Measurements from ENCODE around the gene MEGF11. TPM values are rescaled to one million over a fixed set of nuclear protein-coding genes. Genes with fewer than 3 reads are reported as not detected.

Gene MEGF11
- total RNA-seq, 2 donors from 2014 or later, result not detected

DNA sequence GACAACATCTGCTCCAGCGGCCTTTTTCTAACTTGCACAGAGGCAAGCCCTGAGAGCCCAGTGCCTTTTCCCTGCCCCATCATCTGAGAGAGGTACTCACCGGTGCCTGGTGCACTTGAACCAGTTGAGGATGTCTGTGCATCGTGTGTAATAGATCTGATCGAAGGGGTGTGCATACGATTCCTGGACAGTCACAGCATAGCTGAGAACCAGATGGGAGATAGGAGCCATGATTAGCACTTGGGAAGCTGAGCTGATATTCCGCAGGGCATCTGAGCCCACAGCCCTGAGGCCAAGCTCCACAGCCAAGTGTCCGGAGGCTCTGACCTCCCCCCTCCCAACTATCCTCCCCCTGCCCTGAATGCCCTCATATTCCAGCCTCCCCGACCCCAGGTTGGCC lies 129.8 kb downstream of the MEGF11 start:
- no peaks in the 10 kb centered on the region for H3K36me3 ChIP-seq
- H3K4me3 ChIP-seq, result no peak overlapping the region
- TF ChIP-seq POLR2AphosphoS5 (IDR thresholded peaks at IDR 0.05), result no peak
- no peak for TF ChIP-seq POLR2A (IDR thresholded peaks at IDR 0.05)
- TF ChIP-seq, protein P1, sequence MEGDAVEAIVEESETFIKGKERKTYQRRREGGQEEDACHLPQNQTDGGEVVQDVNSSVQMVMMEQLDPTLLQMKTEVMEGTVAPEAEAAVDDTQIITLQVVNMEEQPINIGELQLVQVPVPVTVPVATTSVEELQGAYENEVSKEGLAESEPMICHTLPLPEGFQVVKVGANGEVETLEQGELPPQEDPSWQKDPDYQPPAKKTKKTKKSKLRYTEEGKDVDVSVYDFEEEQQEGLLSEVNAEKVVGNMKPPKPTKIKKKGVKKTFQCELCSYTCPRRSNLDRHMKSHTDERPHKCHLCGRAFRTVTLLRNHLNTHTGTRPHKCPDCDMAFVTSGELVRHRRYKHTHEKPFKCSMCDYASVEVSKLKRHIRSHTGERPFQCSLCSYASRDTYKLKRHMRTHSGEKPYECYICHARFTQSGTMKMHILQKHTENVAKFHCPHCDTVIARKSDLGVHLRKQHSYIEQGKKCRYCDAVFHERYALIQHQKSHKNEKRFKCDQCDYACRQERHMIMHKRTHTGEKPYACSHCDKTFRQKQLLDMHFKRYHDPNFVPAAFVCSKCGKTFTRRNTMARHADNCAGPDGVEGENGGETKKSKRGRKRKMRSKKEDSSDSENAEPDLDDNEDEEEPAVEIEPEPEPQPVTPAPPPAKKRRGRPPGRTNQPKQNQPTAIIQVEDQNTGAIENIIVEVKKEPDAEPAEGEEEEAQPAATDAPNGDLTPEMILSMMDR (IDR thresholded peaks at IDR 0.05), result no peak
- 92% methylated on average over 8 of the region's 8 CpGs for WGBS
- intact Hi-C loops (cut with DNase I), result no loop called here
- H3K27ac ChIP-seq, result no peak overlapping the region
- no peaks in the 10 kb centered on the region for H3K27me3 ChIP-seq (replicated peaks; ENCODE audit: insufficient read depth)
- H3K4me1 ChIP-seq (replicated peaks), result no peaks in the 10 kb centered on the region
- no peaks in the 10 kb centered on the region for H3K9me3 ChIP-seq
- DNase-seq (ENCODE audit: low spot score), result no peak

- 79% methylated on average over 5 of the region's 5 CpGs for WGBS
- H3K4me1 ChIP-seq (replicated peaks), result no peaks in the 10 kb centered on the region
- no peak overlapping the region for H3K4me3 ChIP-seq
- no peaks in the 10 kb centered on the region for H3K9me3 ChIP-seq
- intact Hi-C loops (cut with DNase I), result no loop called here
- no peak for DNase-seq (ENCODE audit: low spot score)
- H3K36me3 ChIP-seq, result no peaks in the 10 kb centered on the region
- no peaks in the 10 kb centered on the region for H3K27me3 ChIP-seq (replicated peaks; ENCODE audit: insufficient read depth)
- TF ChIP-seq, protein P1 (IDR thresholded peaks at IDR 0.05), result no peak
- no peak for TF ChIP-seq POLR2A (IDR thresholded peaks at IDR 0.05)
- no peak for TF ChIP-seq POLR2AphosphoS5 (IDR thresholded peaks at IDR 0.05)
- no peak overlapping the region for H3K27ac ChIP-seq
Measured at GRCh38 chr15:66120422-66120821, 133.1 kb downstream of the MEGF11 start.

GRCh38 chr15:66117841-66118240 lies 135.7 kb downstream of the MEGF11 start:
- TF ChIP-seq, protein P1 (IDR thresholded peaks at IDR 0.05), result no peak
- TF ChIP-seq POLR2A (IDR thresholded peaks at IDR 0.05) (no peak), POLR2AphosphoS5 (IDR thresholded peaks at IDR 0.05) (no peak)
- Histone ChIP-seq H3K27me3 (replicated peaks; ENCODE audit: insufficient read depth) (no peaks in the 10 kb centered on the region), H3K27ac (no peak overlapping the region), H3K4me1 (replicated peaks) (no peaks in the 10 kb centered on the region), H3K9me3 (no peaks in the 10 kb centered on the region), H3K36me3 (no peaks in the 10 kb centered on the region), H3K4me3 (no peak overlapping the region)
- WGBS, result 87% methylated on average over 4 of the region's 4 CpGs
- intact Hi-C loops (cut with DNase I), result no loop called here
- no peak for DNase-seq (ENCODE audit: low spot score)

DNA sequence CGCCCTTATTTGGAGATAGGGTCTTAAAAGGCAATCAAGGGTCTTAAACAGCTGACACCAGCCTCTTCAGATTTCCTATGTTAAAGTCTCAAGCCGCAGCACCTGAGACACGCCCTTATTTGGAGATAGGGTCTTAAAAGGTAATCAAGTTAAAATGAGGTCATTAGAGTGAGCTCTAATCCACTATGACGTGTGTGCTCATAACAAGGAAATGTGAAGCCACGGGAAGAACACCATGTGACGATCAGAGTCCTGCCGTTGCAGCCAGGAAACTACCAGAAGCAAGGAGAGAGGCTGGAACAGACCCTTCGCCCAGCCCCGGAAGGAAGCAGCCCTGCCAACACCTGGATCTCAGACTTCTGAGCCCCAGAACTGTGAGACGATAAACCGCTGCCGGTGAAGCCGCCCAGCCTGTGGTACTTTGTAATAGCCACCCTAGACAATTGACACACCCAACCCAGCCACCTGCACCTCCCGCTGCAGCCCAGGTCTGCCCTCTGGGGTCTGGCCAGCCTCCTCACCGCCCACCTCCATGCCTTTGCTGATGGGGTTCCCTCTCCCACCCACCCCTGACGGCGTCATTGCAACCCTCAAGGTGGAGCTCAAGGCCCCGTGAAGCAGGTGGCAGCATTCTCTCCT lies 137.9 kb downstream of the MEGF11 start:
- Histone ChIP-seq H3K27ac (no peak overlapping the region), H3K27me3 (replicated peaks; ENCODE audit: insufficient read depth) (no peaks in the 10 kb centered on the region), H3K36me3 (no peaks in the 10 kb centered on the region), H3K4me3 (no peak overlapping the region), H3K9me3 (no peaks in the 10 kb centered on the region), H3K4me1 (replicated peaks) (no peaks in the 10 kb centered on the region)
- WGBS, result 42% methylated on average over 18 of the region's 18 CpGs
- DNase-seq (ENCODE audit: low spot score), result no peak
- intact Hi-C loops (cut with DNase I), result no loop called here
- TF ChIP-seq POLR2AphosphoS5 (IDR thresholded peaks at IDR 0.05) (no peak), POLR2A (IDR thresholded peaks at IDR 0.05) (no peak)
- TF ChIP-seq, protein P1 (IDR thresholded peaks at IDR 0.05), result no peak

DNA sequence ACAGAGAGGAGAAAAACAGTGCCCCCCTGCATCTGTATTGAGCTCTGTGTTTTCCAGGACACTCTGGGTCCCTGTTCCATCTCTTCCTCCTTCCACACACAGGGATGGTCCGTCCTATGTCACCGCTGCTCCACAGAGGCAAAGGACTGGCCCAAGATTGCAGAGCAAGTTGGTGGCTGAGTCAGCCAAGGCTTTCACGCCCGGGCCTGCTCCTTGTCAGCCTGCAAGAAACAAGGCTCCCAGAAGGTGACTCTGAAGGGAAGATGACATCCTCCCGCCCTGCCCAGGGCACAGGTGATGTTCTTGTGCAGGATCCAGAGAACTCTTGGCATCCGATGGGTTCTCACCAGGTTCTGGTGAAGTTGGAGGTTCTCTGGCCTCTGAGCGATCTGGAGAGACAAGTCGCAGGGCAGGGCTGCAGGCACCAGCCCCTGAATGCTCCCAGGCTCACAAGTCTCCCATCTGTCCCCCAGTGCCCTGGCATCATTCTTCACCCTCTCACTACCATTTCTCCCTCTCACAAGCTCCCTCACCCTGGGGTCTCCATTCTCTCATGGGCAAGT lies 138.6 kb downstream of the MEGF11 start:
- intact Hi-C loops (cut with DNase I), result no loop called here
- Histone ChIP-seq H3K36me3 (no peaks in the 10 kb centered on the region), H3K27me3 (replicated peaks; ENCODE audit: insufficient read depth) (no peaks in the 10 kb centered on the region), H3K9me3 (no peaks in the 10 kb centered on the region), H3K4me3 (no peak overlapping the region), H3K27ac (no peak overlapping the region), H3K4me1 (replicated peaks) (no peaks in the 10 kb centered on the region)
- DNase-seq (ENCODE audit: low spot score), result no peak
- WGBS, result 84% methylated on average over 8 of the region's 8 CpGs
- TF ChIP-seq POLR2AphosphoS5 (IDR thresholded peaks at IDR 0.05) (no peak), POLR2A (IDR thresholded peaks at IDR 0.05) (no peak)
- TF ChIP-seq, protein P1 (IDR thresholded peaks at IDR 0.05), result no peak
